ENCODE results near the gene RIMBP2. TPM values are rescaled to one million over a fixed set of nuclear protein-coding genes. Genes with fewer than 3 reads are reported as not detected.

The RIMBP2 gene
- total RNA-seq, 4 donors from 2014 or later = not detected

- TF ChIP-seq, protein P1, sequence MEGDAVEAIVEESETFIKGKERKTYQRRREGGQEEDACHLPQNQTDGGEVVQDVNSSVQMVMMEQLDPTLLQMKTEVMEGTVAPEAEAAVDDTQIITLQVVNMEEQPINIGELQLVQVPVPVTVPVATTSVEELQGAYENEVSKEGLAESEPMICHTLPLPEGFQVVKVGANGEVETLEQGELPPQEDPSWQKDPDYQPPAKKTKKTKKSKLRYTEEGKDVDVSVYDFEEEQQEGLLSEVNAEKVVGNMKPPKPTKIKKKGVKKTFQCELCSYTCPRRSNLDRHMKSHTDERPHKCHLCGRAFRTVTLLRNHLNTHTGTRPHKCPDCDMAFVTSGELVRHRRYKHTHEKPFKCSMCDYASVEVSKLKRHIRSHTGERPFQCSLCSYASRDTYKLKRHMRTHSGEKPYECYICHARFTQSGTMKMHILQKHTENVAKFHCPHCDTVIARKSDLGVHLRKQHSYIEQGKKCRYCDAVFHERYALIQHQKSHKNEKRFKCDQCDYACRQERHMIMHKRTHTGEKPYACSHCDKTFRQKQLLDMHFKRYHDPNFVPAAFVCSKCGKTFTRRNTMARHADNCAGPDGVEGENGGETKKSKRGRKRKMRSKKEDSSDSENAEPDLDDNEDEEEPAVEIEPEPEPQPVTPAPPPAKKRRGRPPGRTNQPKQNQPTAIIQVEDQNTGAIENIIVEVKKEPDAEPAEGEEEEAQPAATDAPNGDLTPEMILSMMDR (IDR thresholded peaks at IDR 0.05; ENCODE audit: low read depth) = no peak
Observed at GRCh38 chr12:130714091-130714590, 2.0 kb downstream of the RIMBP2 start.

DNA sequence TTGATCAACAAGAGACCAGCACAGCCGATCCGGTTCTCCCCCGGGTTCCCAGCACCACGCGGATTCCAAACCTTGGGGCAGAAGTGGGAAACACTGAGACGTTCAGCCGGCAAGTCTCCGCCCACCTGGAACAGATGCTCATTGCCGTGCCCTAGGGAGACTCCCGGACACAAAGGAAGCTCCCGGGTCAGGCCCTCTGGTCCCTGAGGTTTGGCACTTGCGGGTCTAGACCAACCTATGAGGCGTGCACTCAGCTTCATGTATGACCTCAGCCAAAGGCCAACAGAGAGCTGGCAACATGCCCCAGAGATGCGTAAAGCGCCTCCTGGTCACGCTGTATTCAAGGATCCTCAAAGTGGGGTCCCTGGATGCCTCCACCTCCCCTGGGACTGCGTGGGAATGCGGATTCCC, 2.5 kb downstream of the RIMBP2 start:
- TF ChIP-seq, protein P1 (IDR thresholded peaks at IDR 0.05; ENCODE audit: low read depth) = no peak

DNA sequence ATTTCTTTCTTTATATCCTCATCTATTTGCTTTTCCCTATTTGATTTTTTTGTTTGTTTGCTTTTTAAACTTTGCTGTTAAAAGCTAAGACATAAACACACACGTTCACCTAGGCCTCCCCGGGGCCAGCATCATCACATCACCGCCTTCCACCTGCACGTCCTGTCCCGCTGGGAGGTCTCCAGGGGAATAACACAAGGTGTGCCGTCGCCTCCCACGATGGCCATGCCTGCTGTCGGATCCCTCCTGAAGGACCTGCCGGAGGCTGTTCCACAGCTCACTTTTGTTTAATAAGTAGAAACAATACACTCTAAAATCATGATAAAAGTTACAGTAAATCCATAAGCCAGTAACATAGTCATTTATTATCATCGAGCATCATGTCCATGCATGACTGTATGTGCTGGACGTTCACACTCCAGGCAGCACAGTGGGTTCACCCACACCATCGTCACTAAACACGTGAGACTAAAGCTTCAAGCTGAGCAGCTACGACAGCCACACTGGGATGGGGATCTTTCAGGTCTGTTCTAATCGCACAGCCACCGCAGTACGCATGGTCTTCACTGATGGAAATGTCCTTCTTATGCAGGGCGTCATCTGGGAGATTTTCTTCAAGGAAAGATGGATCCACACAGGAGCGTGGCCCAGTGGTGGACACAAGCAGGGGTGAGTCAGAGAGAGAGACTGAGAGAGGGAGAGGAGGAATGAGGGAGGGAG, 3.6 kb downstream of the RIMBP2 start:
- TF ChIP-seq, protein P1 (IDR thresholded peaks at IDR 0.05; ENCODE audit: low read depth) = no peak

DNA sequence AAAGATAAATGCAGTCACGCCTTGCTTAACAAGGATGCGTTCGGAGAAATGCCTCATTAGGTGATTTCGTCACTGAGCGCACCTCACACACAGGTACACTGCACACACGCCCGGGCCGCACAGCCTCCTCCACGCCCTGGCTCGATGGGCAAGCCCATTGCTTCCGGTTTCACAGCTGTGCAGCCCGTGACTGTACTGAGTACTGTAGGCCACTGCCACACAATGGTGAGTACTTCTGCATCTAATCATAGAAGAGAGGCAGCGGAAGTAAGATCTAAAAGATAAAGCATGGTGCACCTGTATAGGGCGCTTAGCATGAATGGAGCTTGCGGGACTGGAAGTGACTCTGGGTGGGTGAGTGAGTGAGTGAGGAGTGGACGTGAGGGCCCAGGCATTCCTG, 4.3 kb downstream of the RIMBP2 start:
- TF ChIP-seq, protein P1 (IDR thresholded peaks at IDR 0.05; ENCODE audit: low read depth) = no peak

DNA sequence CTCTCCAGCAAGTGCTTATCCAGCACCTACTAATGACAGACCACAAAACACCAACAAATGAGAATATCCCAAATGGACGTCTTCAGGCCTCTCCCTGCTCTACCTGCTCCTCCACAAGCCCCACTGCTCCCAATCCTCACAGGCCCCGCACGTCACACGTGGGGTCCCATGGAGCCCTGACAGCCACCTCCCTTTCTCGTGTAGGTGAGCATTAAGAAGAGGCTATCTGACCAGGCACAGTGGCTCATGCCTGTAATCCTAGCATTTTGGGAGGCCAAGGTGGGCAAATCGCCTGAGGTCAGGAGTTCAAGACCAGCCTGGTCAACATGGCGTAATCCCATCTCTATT, 5.4 kb downstream of the RIMBP2 start:
- TF ChIP-seq, protein P1 (IDR thresholded peaks at IDR 0.05; ENCODE audit: low read depth) = no peak

DNA sequence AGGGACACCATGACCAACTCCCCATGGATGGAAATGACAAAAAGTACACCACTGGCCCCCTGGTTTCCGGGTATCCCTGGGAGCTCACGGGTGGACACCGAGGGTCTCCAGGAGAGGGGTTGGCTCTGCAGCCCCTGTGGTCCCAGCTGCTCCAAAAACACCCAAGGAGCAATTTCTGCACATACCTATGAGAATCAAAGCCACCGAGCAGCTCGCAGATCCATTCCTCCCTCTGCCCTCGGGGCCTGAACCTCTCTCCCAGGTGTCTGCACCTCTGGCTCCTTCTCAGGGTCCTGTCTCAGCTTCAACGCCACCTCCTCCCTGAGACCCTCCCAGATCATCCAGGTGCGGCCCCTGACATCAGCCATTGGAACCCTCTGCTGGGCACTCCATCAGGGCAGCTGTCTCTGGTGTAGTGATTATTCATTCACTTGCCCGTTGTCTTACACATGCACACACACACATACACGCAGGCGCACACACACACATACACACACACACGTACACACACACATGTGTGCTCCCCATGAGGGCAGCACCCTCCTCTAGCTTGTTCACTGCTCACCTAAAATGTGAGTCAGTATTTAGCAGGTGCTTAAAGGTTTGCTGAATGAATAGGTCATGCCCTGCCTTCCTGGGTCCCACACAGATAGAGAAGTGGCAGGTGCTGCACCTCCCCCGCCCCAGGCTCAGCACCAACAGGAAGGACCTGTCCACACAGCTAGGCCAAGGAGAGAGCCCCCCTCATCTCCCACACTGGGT, 5.9 kb downstream of the RIMBP2 start:
- TF ChIP-seq, protein P1 (IDR thresholded peaks at IDR 0.05; ENCODE audit: low read depth) = no peak
